Hepatocyte (in vitro differentiated cells): ENCODE results near the gene YES1. TPM values are rescaled to one million over a fixed set of nuclear protein-coding genes. Genes with fewer than 3 reads are reported as not detected.
A peak's percentile ranks its signal among the peaks of the same experiment; 100 is the strongest.

Experiments
- DNase-seq: peaks from one replicate; pipeline ENCODE4 v3.0.0-alpha.2; 2016; ENCODE audit warnings: low spot score
- H2AFZ ChIP-seq: fragments of 200-600 bp; sonication (generic); 2 replicates; pipeline ENCODE4 v1.6.0; 2016; ENCODE audit warnings: antibody characterized with exemption, mild to moderate bottlenecking
- H3K27ac ChIP-seq: fragments of 200-600 bp; sonication (generic); 2 replicates; pipeline ENCODE4 v1.5.1; 2016; ENCODE audit warnings: mild to moderate bottlenecking
- H3K27me3 ChIP-seq: fragments of 200-600 bp; sonication (generic); 2 replicates; pipeline ENCODE4 v1.6.1; 2016
- H3K36me3 ChIP-seq: fragments of 200-600 bp; sonication (generic); replicated peaks from 2 replicates; pipeline ENCODE4 v1.5.1; 2016; ENCODE audit warnings: low read depth; ENCODE audit not compliant: insufficient read depth
- H3K4me1 ChIP-seq: fragments of 200-600 bp; sonication (generic); 2 replicates; pipeline ENCODE4 v1.5.1; 2016; ENCODE audit warnings: mild to moderate bottlenecking, moderate library complexity; ENCODE audit not compliant: insufficient read depth
- H3K4me2 ChIP-seq: fragments of 200-600 bp; sonication (generic); 2 replicates; pipeline ENCODE4 v1.6.0; 2016
- H3K4me3 ChIP-seq: fragments of 200-600 bp; sonication (generic); 2 replicates; pipeline ENCODE4 v1.5.1; 2016; ENCODE audit warnings: mild to moderate bottlenecking
- H3K79me2 ChIP-seq: fragments of 200-600 bp; sonication (generic); 2 replicates; pipeline ENCODE4 v1.6.0; 2017; ENCODE audit warnings: mild to moderate bottlenecking
- H3K9me2 ChIP-seq: fragments of 200-600 bp; sonication (generic); replicated peaks from 2 replicates; pipeline ENCODE4 v1.6.0; 2017; ENCODE audit warnings: mild to moderate bottlenecking; ENCODE audit not compliant: insufficient read depth
- H3K9me3 ChIP-seq: fragments of 200-600 bp; sonication (generic); 2 replicates; pipeline ENCODE4 v1.5.1; 2016; ENCODE audit warnings: low read depth, mild to moderate bottlenecking
- H4K20me1 ChIP-seq: fragments of 200-600 bp; sonication (generic); 2 replicates; pipeline ENCODE4 v1.6.0; 2016; ENCODE audit warnings: mild to moderate bottlenecking; ENCODE audit not compliant: insufficient read depth, poor library complexity, severe bottlenecking
- EZH2 ChIP-seq: fragments of 200-600 bp; sonication (generic); IDR thresholded peaks from 2 replicates; pipeline ENCODE4 v1.6.1; 2016; ENCODE audit warnings: antibody characterized with exemption, mild to moderate bottlenecking, borderline replicate concordance
- EZH2phosphoT487 ChIP-seq: fragments of 200-600 bp; sonication (generic); IDR thresholded peaks from one replicate; pipeline ENCODE4 v1.6.1; 2018; ENCODE audit warnings: antibody characterized with exemption, mild to moderate bottlenecking, low read depth, moderate library complexity; ENCODE audit not compliant: unreplicated experiment, severe bottlenecking
- WGBS: methylation state at CpG from one replicate; pipeline ENCODE4 v1.1.6; 2016; ENCODE audit warnings: low lambda C conversion rate; ENCODE audit errors: missing lambda C conversion rate; 5-methylcytosine and 5-hydroxymethylcytosine counted together
- polyA plus RNA-seq: library from polyadenylated mRNA; unstranded; fragments of >200 nt; fragmentation: Nextera tagmentation; extraction: Ambion mirVana; gene quantifications from 2 replicates; pipeline ENCODE4 v1.2.1, GENCODE V29; 2016
- total RNA-seq: library from RNA; depleted of rRNA; stranded (reverse); fragments of >200 nt; gene quantifications from 2 replicates; pipeline ENCODE4 v1.2.3, GENCODE V29; 2014
- TF ChIP-seq, protein P1 (sequence below): fragments of 200-600 bp; sonication (generic); IDR thresholded peaks from 2 replicates; pipeline ENCODE4 v1.5.1; 2016; ENCODE audit warnings: antibody characterized with exemption, mild to moderate bottlenecking; ENCODE audit not compliant: poor library complexity

Gene YES1
- total and polyA plus RNA-seq, 2 experiments from 2014 or later: 25.2 to 108 TPM

- TF ChIP-seq EZH2 (no peak), EZH2phosphoT487 (no peak)
- TF ChIP-seq, protein P1, sequence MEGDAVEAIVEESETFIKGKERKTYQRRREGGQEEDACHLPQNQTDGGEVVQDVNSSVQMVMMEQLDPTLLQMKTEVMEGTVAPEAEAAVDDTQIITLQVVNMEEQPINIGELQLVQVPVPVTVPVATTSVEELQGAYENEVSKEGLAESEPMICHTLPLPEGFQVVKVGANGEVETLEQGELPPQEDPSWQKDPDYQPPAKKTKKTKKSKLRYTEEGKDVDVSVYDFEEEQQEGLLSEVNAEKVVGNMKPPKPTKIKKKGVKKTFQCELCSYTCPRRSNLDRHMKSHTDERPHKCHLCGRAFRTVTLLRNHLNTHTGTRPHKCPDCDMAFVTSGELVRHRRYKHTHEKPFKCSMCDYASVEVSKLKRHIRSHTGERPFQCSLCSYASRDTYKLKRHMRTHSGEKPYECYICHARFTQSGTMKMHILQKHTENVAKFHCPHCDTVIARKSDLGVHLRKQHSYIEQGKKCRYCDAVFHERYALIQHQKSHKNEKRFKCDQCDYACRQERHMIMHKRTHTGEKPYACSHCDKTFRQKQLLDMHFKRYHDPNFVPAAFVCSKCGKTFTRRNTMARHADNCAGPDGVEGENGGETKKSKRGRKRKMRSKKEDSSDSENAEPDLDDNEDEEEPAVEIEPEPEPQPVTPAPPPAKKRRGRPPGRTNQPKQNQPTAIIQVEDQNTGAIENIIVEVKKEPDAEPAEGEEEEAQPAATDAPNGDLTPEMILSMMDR: no peak
- peaks cover 24% of the 10 kb centered on the region for H4K20me1 ChIP-seq
Measured at GRCh38 chr18:813172-814071, 1.4 kb upstream of the YES1 start.

DNA sequence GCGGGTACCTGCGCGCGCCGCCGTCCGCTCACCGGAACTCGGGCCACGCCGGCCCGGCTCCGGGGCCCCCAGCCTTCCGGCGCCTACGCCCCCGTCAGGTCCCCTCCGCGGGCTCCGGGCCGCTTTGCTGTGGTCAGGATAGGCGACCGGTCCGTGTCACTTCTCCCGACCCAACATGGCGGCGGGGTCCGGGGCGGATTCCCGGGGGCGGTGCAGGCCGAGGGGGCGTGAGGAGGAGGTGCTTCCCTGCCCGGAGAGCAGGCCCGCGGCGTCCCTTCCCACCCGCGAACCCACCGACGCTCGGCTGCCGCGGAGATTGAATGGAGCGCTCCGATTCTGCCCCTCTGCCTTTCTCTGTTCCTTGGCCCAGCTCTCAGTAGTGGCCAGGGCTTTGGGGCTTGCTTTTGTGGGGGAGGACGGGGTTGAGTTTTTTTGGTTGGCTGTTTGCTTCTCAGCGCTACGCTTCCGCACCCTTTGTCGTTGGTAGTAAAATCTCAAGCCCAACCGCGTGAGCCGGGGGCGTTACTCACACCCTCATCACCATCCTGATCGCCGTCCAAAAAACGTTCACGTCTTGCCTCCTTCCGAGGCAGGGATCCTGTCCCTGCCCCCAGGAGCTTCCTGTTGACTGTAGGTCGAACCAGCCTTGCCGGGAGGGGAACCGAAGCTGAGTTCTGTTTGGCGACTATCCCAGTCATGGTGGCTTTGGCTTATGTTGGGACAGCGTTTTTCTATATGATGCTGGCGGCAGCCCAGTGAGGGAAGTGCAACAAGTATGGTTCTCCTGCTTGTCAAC is 532 bp upstream of the YES1 start:
- H3K4me1 ChIP-seq: peaks cover 16% of the 10 kb centered on the region
- DNase-seq: peak; percentile 93
- peak overlapping the region; percentile 99 for H3K27ac ChIP-seq
- peak overlapping the region; percentile 99 for H3K4me3 ChIP-seq
- peaks cover 31% of the 10 kb centered on the region for H4K20me1 ChIP-seq
- peak overlapping the region; percentile 78 for H3K4me2 ChIP-seq
- H3K9me3 ChIP-seq: no peaks in the 10 kb centered on the region
- no peaks in the 10 kb centered on the region for H3K36me3 ChIP-seq
- TF ChIP-seq EZH2: no peak
- TF ChIP-seq EZH2phosphoT487: no peak
- TF ChIP-seq, protein P1: no peak
- H3K79me2 ChIP-seq: peaks cover 41% of the 10 kb centered on the region
- H3K9me2 ChIP-seq: no peaks in the 10 kb centered on the region
- WGBS: 1% methylated on average over 53 of the region's 66 CpGs
- H2AFZ ChIP-seq: peak overlapping the region; percentile 98
- no peaks in the 10 kb centered on the region for H3K27me3 ChIP-seq

More at GRCh38 chr18:813172-814071, 1.4 kb upstream of the YES1 start:
- Histone ChIP-seq H3K4me3 (peak overlapping the region; percentile 99), H3K27ac (peak overlapping the region; percentile 99), H3K9me3 (no peaks in the 10 kb centered on the region), H3K27me3 (no peaks in the 10 kb centered on the region), H3K79me2 (peaks cover 33% of the 10 kb centered on the region), H3K4me1 (peaks cover 16% of the 10 kb centered on the region), H3K9me2 (no peaks in the 10 kb centered on the region), H3K4me2 (peak overlapping the region; percentile 78), H3K36me3 (no peaks in the 10 kb centered on the region), H2AFZ (peak overlapping the region; percentile 98)
- no peak for DNase-seq
- 58% methylated on average over 18 of the region's 18 CpGs for WGBS

DNA sequence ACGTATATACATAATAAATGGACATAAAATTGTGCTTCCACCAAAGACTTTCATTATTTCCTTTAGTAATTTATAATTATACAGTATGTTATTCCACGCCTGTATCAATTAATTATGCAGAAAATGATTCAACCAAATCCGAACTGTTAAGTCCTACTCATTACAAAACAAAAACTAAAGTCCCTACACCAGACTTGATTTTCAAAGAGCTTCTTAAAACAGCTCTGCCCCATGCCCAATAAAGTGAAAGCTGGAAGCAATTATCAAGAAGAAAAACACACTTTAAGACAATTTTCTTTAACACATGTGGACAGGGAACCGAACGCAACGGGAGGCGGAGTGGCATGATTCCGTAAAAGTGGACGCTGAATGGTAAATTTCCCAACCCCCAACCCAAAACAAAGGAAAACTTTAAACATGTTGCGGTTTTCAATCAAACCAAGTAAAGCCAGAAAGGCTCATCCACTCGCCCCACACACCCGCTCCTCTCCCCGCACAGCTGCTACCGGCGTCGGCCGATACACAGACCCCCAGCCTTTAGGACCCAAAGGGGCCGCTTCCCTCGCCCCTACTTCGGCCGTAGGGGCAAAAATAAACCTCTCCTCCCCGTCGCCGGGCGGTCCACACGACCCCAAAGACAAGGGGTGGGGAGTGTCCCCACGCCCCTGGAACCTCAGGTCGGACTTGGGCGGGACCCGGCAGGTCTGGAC is 705 bp downstream of the YES1 start:
- H3K4me2 ChIP-seq: peak overlapping the region; percentile 78
- H4K20me1 ChIP-seq: peaks cover 43% of the 10 kb centered on the region
- peak overlapping the region; percentile 99 for H3K4me3 ChIP-seq
- H3K27me3 ChIP-seq: no peaks in the 10 kb centered on the region
- no peaks in the 10 kb centered on the region for H3K9me2 ChIP-seq
- H3K79me2 ChIP-seq: peaks cover 54% of the 10 kb centered on the region
- peak overlapping the region; percentile 93 for H2AFZ ChIP-seq
- peak; percentile 33 for DNase-seq
- TF ChIP-seq EZH2phosphoT487: no peak
- no peak for TF ChIP-seq EZH2
- TF ChIP-seq, protein P1: no peak
- H3K9me3 ChIP-seq: no peaks in the 10 kb centered on the region
- WGBS: 2% methylated on average over 30 of the region's 30 CpGs
- peak overlapping the region; percentile 99 for H3K27ac ChIP-seq
- H3K4me1 ChIP-seq: peaks cover 16% of the 10 kb centered on the region
- H3K36me3 ChIP-seq: no peaks in the 10 kb centered on the region
